GM13976 (cell line): ENCODE results near the gene ACBD3.
A peak's percentile ranks its signal among the peaks of the same experiment; 100 is the strongest.

Source experiments
- DNase-seq: peaks from one replicate; pipeline ENCODE4 v3.0.0; 2012; ENCODE audit warnings: low spot score
- in situ Hi-C: fragments of 300-500 bp; cut with MboI; formaldehyde crosslinking; loops from one replicate; pipeline ENCODE4 v1.12.0; 2022; ENCODE audit warnings: low sequenced_read_pairs, mixed read lengths, inconsistent platforms; ENCODE audit not compliant: unreplicated experiment
- TF ChIP-seq, protein P1 (sequence below): IDR thresholded peaks from 2 replicates; pipeline ENCODE4 v1.5.1; 2012; ENCODE audit warnings: borderline replicate concordance, mild to moderate bottlenecking; ENCODE audit not compliant: insufficient read depth; ENCODE audit errors: extremely low read depth, missing control alignments, control extremely low read depth

Gene ACBD3

DNA sequence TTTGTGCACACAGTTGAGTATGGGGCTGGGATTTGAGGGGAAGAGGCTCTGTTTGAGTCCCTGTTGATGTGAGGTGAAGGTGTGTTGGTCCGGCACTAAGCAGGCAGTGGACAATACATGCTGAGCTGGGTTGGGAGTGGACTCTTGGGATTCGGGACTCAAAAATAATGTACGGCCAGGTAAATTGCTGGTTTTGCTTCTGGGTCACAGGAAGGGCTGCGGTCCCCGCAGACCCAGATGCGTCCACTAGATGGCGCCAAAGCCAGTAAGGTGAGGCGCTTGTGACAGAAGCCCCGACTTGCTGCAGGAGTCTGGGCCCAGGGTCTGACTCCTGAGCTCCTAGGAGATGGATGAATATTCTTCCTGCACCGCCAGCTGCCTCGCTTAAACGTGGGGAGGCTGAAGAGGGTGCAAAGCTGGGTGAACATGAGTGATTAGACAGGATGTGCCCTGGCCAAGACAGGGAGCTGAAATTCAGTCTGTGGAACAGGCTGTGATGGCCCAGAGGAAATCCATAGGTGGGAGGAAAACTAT is 61.4 kb downstream of the ACBD3 start:
- in situ Hi-C loops = no loop called here
- TF ChIP-seq, protein P1, sequence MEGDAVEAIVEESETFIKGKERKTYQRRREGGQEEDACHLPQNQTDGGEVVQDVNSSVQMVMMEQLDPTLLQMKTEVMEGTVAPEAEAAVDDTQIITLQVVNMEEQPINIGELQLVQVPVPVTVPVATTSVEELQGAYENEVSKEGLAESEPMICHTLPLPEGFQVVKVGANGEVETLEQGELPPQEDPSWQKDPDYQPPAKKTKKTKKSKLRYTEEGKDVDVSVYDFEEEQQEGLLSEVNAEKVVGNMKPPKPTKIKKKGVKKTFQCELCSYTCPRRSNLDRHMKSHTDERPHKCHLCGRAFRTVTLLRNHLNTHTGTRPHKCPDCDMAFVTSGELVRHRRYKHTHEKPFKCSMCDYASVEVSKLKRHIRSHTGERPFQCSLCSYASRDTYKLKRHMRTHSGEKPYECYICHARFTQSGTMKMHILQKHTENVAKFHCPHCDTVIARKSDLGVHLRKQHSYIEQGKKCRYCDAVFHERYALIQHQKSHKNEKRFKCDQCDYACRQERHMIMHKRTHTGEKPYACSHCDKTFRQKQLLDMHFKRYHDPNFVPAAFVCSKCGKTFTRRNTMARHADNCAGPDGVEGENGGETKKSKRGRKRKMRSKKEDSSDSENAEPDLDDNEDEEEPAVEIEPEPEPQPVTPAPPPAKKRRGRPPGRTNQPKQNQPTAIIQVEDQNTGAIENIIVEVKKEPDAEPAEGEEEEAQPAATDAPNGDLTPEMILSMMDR = peak; percentile 97
- peak; percentile 84 for DNase-seq

DNA sequence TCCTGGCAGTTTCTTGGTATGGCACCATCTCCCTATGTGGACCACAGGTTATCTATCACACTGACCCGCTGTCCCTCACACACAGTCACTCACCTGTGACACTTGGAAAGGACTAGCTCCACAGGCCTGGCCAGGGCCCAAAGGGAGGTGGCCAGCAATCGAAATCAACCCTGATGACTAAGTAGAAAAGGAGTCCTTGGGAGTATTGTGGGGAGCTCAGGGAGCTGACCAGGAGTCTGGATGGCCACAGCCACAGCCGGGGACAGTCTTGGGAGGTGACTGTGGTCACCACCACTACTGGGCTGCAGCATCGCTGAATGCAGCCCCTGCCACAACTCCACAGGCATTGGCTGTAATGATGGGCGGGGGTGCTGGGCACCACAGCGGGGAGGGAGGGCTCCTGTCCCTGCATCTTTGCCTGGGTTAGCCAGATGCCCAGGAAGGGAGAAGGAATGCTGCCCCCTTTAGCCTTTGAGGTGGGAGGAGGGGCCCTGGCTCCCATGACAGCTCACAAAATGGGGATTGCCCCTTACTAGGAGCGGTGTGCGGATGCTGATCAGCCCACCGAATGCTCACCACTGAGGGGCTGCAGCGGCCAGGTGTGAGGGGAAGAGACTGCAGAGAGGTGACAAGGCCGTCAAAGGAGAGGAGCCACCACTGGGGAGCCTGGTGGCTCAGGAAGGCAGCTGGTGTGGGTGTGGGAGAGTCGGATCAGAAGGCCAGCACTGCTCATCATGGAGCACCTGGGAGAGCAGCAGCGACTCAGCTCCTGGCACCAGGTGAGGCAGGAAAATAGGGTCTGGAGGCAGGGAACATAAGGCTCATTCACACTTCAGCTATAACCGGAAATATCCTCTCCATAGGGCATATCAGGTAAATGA is 62.7 kb downstream of the ACBD3 start:
- in situ Hi-C loops = loop anchor here (5.0 kb wide), 1 partner anchor 57 kb away; no protein-coding TSS in a partner anchor
- no peak for DNase-seq

DNA sequence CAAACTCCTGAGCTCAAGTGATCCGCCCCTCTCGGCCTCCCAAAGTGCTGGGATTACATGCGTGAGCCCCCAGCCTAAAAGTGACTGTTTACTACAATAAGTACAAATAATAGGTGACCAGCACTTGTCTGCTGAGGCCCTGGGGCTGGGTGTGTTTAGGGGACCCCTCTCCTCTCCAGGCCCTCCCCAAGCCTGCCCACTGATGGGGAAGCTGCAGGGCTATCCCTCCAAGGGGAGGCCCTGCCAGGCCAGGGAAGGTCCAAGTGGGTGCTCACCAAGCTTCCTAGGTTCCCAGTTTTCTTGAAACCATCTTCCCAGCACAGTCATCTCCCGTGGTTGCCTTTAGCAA is 63.4 kb downstream of the ACBD3 start:
- DNase-seq = no peak
- TF ChIP-seq, protein P1 = no peak
- in situ Hi-C loops = loop anchor here (5.0 kb wide), 1 partner anchor 56 kb away; no protein-coding TSS in a partner anchor

More for the DNA sequence above, 62.7 kb downstream of the ACBD3 start:
- TF ChIP-seq, protein P1 = no peak

DNA sequence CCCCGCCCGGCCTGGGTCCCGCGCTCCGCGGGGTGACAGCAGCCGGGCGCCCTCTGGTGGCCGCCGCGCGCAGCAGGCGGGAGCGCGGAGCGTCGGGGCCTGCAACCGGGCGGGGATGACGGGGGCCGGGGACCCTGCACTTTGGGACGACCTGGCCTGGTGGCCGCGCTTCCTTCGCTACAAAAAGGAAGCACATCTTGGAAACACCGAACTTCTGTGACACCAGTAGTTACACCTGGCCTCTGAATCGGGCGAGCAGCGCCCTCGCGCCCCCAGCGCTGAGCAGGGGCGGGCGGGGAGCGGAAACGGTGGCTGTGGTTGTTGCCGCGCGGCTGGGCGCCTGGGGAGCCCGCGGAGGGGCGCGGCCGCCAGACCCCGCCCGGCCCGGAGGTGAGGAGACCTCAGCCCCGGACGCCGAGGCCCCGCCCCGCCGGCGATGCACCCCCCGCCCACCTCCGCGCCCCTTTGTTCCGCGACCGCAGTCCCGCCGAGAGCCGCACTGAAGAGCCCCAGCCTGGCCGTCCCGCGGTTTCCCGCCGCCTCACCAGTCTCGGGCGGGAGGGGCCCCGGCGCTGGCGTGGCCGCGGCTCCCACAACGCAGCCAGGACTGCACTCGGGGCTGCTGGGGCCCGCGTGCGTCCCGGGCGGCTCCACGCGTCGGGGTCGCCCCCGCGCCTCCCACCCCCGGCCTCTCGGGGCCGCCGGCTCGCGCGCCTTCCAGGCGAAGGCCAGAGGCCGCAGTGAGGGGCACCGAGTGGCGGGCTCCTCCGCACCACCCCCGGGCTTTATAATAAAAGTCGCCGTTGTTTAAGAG is 64.7 kb downstream of the ACBD3 start:
- TF ChIP-seq, protein P1 = peak; percentile 93

DNA sequence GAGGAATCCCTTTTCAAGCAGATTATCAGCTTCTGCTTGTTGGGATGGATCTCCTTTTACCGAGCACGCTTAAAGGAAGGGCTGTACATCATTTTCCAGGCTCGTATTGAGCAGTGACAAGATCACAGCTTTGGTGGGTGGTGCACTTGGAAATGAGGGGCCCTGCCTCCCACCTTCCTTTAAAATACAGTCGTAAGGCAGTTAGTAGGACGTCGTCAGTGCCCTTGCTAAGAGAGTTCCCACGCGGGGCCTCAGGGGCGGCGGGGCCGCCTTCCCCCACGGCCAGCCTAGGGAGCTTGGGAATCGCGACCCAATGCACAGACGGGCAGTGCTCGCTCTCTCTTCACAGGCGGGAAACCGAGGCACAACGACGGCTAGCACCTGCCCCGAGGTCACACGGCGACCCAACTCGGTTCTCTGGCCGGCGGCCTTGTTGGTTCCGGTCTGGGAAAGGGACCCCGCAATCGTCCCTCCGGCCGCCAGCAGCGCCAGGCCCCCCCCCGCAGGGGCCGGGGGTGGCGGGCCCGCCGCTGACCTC is 65.4 kb downstream of the ACBD3 start:
- in situ Hi-C loops = loop anchor here (5.0 kb wide), 1 partner anchor 54 kb away; no protein-coding TSS in a partner anchor
- TF ChIP-seq, protein P1 = no peak
- no peak for DNase-seq

More for the DNA sequence above, 64.7 kb downstream of the ACBD3 start:
- peak; percentile 90 for DNase-seq
- in situ Hi-C loops = loop anchor here (5.0 kb wide), 1 partner anchor 54 kb away; no protein-coding TSS in a partner anchor

DNA sequence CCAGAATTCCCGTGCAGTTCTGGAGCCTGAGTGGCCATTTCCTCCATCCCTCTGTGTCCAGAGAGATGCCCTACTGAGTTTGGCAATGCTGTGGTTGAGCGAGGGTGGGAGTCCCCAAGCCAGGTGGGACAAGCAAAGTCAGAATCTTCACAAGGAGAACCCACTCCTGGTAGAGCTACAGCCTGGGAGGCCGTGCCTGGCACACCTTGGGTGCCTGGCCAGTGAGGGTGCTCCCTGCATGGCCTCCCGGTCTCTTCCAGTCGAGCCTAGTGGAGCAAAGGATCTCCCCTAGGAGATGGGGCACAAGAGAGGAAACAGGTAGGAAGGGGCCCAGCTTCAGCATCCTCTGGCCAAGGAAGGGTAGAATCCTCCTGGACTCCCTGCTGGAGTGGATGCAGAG is 66.1 kb downstream of the ACBD3 start:
- no peak for DNase-seq
- TF ChIP-seq, protein P1 = no peak
- in situ Hi-C loops = loop anchor here (5.0 kb wide), 1 partner anchor 53 kb away; no protein-coding TSS in a partner anchor
